Mucosa of descending colon (tissue), 3 donors: ENCODE results near the gene BUD13. TPM values are rescaled to one million over a fixed set of nuclear protein-coding genes. Genes with fewer than 3 reads are reported as not detected.

Source experiments
- ATAC-seq: fragments of 200-7000 bp; cut with Tn5 transposase; one replicate; pipeline ENCODE4 v1.9.1; 2020; ENCODE audit warnings: mild to moderate bottlenecking, moderate library complexity
- DNase-seq, 3 donors: peaks; one replicate each; pipeline ENCODE4 v3.0.0-alpha.2; 2020
- H3K36me3 ChIP-seq: fragments of 200-600 bp; one replicate; pipeline ENCODE4 v1.8.0; 2021; ENCODE audit warnings: low read depth, mild to moderate bottlenecking
- H3K4me1 ChIP-seq: fragments of 200-600 bp; one replicate; pipeline ENCODE4 v1.8.0; 2021; ENCODE audit warnings: low read depth, mild to moderate bottlenecking
- H3K4me3 ChIP-seq: fragments of 200-600 bp; one replicate; pipeline ENCODE4 v1.8.0; 2021; ENCODE audit warnings: mild to moderate bottlenecking
- H3K9me3 ChIP-seq: fragments of 200-600 bp; one replicate; pipeline ENCODE4 v1.8.0; 2021; ENCODE audit warnings: mild to moderate bottlenecking
- intact Hi-C, 2 donors: fragments of 100-400 bp; cut with DNase I in 1 of 2; cut with micrococcal nuclease in 1 of 2; formaldehyde crosslinking; loops; one replicate each; pipeline versions ENCODE4 v1.11.0 to v1.11.1; 2022; cut with DNase I, micrococcal nuclease
- total RNA-seq, 3 donors: library from RNA; stranded (reverse); fragmentation: NEBNext Ultra II Directional in 2 of 3; extraction: Animal tissue kit (Norgen Biotek cat#: 25700) in 2 of 3; gene quantifications; one replicate each; pipeline versions ENCODE4 v1.2.1 to v1.2.4, GENCODE V29; 2021 to 2023
- TF ChIP-seq, protein P1 (sequence below): fragments of 200-600 bp; IDR thresholded peaks from one replicate; pipeline ENCODE4 v1.8.0; 2022; ENCODE audit warnings: antibody characterized with exemption, mild to moderate bottlenecking
- donor health status: DM: no; HTN: no; CAD: no; lungs with moderate emphysema.
- donor health status: DM: no; HTN: no; CAD: no.
- donor health status: DM: no; HTN: yes; CAD: no.

The BUD13 gene
- total RNA-seq, 3 donors from 2014 or later = 15.6 to 18.9 (median 15.6) TPM

- no peak for DNase-seq
- TF ChIP-seq, protein P1, sequence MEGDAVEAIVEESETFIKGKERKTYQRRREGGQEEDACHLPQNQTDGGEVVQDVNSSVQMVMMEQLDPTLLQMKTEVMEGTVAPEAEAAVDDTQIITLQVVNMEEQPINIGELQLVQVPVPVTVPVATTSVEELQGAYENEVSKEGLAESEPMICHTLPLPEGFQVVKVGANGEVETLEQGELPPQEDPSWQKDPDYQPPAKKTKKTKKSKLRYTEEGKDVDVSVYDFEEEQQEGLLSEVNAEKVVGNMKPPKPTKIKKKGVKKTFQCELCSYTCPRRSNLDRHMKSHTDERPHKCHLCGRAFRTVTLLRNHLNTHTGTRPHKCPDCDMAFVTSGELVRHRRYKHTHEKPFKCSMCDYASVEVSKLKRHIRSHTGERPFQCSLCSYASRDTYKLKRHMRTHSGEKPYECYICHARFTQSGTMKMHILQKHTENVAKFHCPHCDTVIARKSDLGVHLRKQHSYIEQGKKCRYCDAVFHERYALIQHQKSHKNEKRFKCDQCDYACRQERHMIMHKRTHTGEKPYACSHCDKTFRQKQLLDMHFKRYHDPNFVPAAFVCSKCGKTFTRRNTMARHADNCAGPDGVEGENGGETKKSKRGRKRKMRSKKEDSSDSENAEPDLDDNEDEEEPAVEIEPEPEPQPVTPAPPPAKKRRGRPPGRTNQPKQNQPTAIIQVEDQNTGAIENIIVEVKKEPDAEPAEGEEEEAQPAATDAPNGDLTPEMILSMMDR = no peak
- Histone ChIP-seq H3K36me3 (no peaks in the 10 kb centered on the region), H3K9me3 (no peaks in the 10 kb centered on the region), H3K4me1 (no peaks in the 10 kb centered on the region), H3K4me3 (no peak overlapping the region)
- ATAC-seq = no peak
- intact Hi-C loops = no loop called here
These were observed 32.0 kb downstream of the BUD13 start for GRCh38 chr11:116740741-116741140.

- DNase-seq (no peak), ATAC-seq (no peak)
- no peak overlapping the region for H3K4me3 ChIP-seq
- H3K9me3 ChIP-seq = no peaks in the 10 kb centered on the region
- intact Hi-C loops = no loop called here
- no peaks in the 10 kb centered on the region for H3K36me3 ChIP-seq
- no peaks in the 10 kb centered on the region for H3K4me1 ChIP-seq
- TF ChIP-seq, protein P1 = no peak
These were observed 33.8 kb downstream of the BUD13 start for GRCh38 chr11:116738975-116739374.

- Histone ChIP-seq H3K4me1 (no peaks in the 10 kb centered on the region), H3K9me3 (no peaks in the 10 kb centered on the region), H3K36me3 (no peaks in the 10 kb centered on the region), H3K4me3 (no peak overlapping the region)
- TF ChIP-seq, protein P1 = no peak
- DNase-seq = no peak
- peak; percentile 19 for ATAC-seq
- intact Hi-C loops = no loop called here
These were observed 36.0 kb downstream of the BUD13 start for GRCh38 chr11:116736763-116737162.

- H3K4me3 ChIP-seq = no peak overlapping the region
- DNase-seq (no peak), ATAC-seq (no peak)
These were observed 38.7 kb downstream of the BUD13 start for GRCh38 chr11:116733969-116734508.

GRCh38 chr11:116733043-116733755, 39.6 kb downstream of the BUD13 start:
- intact Hi-C loops = no loop called here
- TF ChIP-seq, protein P1 = no peak
- no peaks in the 10 kb centered on the region for H3K4me1 ChIP-seq
- no peaks in the 10 kb centered on the region for H3K9me3 ChIP-seq
- ATAC-seq = no peak
- H3K4me3 ChIP-seq = no peak overlapping the region
- no peak for DNase-seq
- no peaks in the 10 kb centered on the region for H3K36me3 ChIP-seq

More at GRCh38 chr11:116733969-116734508, 38.7 kb downstream of the BUD13 start:
- Histone ChIP-seq H3K4me1 (no peaks in the 10 kb centered on the region), H3K9me3 (no peaks in the 10 kb centered on the region), H3K36me3 (no peaks in the 10 kb centered on the region)
- intact Hi-C loops = no loop called here
- TF ChIP-seq, protein P1 = no peak
